AG09309 (cell line): ENCODE data around the gene MEGF6.
A peak's percentile ranks its signal among the peaks of the same experiment; 100 is the strongest.

Experiments
- DNase-seq: peaks from one replicate; pipeline ENCODE4 v3.0.0-alpha.2; 2010; ENCODE audit warnings: low read depth
- H3K4me3 ChIP-seq: 2 replicates; pipeline ENCODE4 v1.5.1; 2011; ENCODE audit warnings: mild to moderate bottlenecking, low read depth, low read length, moderate library complexity; ENCODE audit not compliant: control insufficient read depth
- TF ChIP-seq, protein P1 (sequence below): IDR thresholded peaks from 2 replicates; pipeline ENCODE4 v1.5.1; 2011; ENCODE audit warnings: mild to moderate bottlenecking, low read depth, low read length, inconsistent platforms; ENCODE audit not compliant: insufficient read depth, control insufficient read depth; ENCODE audit errors: missing control alignments

Gene MEGF6

DNA sequence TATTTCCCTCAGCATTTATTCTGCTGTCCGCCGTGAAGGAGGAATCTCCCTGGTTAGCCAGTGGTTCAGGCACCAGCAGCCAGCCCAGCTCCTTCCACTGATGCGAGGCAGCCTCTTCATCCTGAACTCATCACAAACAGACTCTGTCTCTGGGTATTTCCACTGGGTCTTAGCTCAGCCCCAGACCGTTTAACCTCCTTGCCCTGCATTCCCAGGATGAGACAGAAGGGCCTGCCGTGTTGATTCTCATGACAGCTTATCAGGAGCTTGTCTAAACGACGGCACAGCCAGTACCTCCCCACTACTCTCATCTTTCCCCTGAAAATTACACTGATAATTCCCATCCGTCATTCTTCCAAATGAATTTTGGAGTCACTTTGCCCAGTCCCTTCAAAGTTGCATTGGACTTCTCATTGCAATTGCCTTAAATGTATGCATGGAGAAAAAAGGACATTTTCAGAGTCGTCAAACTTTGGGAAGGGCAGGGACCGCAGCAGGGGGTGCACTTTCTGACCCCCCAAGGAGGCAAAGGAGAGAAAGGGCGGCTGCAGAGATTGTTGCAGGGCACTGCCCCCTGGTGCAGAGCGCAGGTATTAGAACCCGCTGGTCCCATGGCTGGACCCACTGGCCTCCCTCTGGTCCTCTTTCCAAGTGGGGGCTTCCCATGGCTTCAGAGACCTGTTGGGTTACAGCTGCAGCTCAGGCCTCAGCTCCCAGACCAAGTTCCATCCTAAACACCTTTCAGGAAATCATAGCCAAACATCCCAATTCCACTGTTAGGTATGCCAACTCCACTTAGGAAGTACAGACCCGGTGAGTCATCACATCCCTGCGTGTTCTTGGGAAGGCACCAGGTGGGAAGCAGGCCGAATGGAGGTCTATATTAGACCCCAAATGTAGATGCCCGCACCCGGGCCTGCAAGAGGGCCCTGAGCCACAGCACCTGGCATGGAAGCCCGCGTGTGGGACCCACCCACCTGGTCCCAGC is 3.7 kb upstream of the MEGF6 start:
- H3K4me3 ChIP-seq = no peak overlapping the region
- TF ChIP-seq, protein P1, sequence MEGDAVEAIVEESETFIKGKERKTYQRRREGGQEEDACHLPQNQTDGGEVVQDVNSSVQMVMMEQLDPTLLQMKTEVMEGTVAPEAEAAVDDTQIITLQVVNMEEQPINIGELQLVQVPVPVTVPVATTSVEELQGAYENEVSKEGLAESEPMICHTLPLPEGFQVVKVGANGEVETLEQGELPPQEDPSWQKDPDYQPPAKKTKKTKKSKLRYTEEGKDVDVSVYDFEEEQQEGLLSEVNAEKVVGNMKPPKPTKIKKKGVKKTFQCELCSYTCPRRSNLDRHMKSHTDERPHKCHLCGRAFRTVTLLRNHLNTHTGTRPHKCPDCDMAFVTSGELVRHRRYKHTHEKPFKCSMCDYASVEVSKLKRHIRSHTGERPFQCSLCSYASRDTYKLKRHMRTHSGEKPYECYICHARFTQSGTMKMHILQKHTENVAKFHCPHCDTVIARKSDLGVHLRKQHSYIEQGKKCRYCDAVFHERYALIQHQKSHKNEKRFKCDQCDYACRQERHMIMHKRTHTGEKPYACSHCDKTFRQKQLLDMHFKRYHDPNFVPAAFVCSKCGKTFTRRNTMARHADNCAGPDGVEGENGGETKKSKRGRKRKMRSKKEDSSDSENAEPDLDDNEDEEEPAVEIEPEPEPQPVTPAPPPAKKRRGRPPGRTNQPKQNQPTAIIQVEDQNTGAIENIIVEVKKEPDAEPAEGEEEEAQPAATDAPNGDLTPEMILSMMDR = peak; percentile 81
- DNase-seq = no peak

DNA sequence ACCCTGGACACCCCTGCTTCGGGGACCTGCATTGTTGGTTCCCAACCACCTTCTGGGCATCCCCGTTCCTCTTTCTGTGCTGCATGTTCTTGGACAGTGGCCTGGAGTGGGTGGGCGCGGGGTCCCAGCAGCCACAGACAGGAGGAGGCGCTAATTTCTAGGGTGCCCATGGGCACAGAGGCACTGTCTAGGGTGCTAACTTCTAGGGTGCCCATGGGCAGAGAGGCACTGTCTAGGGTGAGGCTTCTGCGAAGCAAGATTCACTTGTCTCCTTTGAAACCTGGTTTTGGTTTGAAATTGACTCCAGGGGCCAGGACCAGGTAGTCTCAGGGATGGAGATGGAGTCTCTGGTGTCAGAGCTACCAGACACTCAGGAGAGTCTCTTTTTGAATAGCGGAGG is 815 bp upstream of the MEGF6 start:
- no peak overlapping the region for H3K4me3 ChIP-seq
- no peak for DNase-seq
- TF ChIP-seq, protein P1 = no peak

DNA sequence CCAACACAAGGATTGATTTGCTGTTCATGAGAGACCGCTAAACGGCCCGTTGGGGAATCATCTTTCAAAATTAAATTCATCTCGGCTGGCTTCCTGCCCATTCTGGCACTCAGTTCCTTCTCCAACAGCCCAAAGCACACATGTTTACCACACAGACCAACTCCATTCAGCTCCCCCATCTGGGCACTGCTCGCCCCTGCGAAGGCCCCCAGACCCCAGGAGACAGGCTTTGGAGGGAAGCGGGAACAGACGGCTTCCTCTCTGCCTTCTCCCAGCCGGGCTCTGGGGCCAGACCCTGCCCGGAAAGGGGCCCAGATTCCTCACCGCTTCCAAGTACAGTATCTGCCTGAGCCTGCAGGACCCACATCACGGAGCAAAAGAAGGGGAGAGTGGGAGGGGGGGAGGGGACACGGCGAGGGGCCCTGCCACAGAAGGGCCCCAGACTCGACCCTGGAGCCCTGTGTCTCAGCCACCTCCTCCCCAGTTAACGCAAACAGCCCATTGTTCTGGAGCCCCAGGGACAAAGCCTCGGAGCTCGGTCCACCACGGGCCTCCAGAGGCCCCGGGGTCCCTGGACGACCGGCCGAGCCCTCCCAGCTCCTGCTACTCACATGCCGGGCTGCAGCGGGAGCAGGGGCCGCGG is 660 bp downstream of the MEGF6 start:
- H3K4me3 ChIP-seq = no peak overlapping the region
- no peak for DNase-seq

DNA sequence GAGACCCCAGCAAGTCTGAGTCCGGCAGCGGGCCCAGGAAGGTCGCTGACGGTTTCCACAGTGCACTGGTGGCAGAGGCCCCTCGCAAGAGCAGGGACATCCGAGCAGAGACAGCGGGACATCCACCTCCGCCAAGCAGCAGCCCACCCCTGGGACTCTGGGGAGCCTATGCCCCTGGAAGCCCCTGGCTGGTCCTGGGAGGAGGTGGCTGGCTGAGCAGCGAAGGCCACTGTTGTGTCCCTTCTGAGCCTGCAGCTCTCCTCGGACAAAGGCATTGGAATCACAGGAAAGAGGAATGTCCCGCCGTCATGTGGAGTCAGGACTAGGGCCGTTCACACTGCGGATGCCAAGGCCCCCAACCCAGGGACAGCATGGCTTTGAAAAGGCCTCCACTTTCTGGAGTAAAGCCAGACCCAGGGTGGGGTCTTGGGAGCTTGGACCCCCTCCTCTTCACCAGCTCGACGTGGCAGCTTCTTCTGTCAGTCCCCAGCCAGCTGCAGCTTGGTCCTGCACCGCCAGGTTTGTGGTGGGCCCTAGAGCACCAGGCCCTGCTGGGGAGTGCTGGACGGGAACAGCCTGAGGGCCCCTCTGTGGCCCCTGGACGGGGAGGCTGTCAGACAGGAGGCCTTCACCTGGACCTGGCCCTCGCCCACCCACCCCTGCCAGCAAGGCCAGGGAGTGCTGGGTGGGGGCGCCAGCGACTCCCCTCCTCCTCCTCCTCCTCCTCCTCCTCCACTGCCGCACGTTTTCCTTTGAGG is 1.4 kb downstream of the MEGF6 start:
- H3K4me3 ChIP-seq = no peak overlapping the region
- TF ChIP-seq, protein P1 = no peak

More for the DNA sequence above, 660 bp downstream of the MEGF6 start:
- TF ChIP-seq, protein P1 = no peak

DNA sequence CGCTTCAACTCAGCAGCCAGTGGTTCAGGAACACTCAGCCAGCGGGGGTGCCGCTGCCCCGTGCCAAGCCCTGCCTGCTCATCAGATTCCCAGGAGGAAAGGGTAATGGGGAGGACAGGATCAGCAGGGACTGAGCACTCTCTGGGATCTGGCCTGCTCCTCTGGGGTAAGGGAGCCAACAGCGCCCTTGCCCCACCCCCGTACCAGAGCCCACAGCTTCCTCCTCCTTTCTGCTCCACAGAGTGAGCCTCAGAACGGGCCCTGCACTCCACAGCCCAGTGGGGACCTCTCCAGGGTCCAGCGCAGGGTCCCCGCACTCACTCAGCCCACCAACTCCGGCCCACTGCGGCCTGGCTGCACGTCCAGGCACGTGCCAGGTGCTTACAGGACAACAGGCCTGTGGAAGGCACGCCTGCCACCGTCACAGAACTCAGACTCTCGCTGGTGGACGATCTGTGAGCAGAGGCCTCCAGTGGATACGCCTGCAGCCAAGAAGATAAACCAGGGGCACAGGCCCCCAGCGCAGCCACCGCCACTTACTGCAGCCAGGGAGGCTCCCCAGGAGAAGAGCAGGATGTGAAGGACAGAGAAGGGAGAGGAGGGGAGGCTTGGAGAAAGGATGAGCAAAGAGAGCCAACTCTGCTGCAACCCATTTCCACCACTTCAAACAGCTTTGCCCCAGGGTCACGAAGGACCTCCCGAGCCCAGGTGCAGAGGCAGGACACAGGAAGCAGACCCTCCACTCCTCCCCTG is 2.1 kb downstream of the MEGF6 start:
- TF ChIP-seq, protein P1 = no peak
- DNase-seq = no peak
- H3K4me3 ChIP-seq = no peak overlapping the region

More for the DNA sequence above, 1.4 kb downstream of the MEGF6 start:
- DNase-seq = no peak

DNA sequence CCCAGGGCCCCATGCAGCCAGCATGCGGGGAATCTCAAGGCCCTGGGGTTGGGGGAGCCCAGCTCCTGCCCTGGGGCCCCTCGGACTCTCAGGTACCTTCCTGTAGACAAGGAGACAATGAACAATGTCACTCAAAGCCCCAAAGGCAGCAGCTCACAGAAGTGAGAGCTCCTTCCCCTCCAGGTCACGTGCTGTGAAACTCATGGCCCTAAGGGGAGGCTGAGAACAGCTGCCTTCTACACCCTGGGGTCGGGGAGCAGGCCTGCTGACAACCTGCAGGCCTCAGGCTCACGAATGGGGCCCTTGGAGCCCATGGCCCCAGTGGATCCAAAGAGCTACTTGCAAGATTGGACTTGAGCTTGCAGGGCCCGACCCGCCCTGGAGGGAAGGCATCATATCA is 3.2 kb downstream of the MEGF6 start:
- TF ChIP-seq, protein P1 = no peak
- no peak for DNase-seq
- no peak overlapping the region for H3K4me3 ChIP-seq
